ENCODE data around the gene DAAM1.

GRCh38 chr14:59352961-59353360, 164.5 kb downstream of the DAAM1 start:
- TF ChIP-seq CTCF (IDR thresholded peaks at IDR 0.05) (no peak), EZH2 (IDR thresholded peaks at IDR 0.05; ENCODE audit: borderline replicate concordance, insufficient read depth, low read depth, low read length, poor library complexity, severe bottlenecking) (no peak)
